RCC 7860 (cell line): ENCODE data around the gene CLEC9A.
"Not testable (repeated sequence)": the region's sequence is repeated elsewhere in the genome, so short reads cannot be mapped to it uniquely, and the experiment has no call there.

Experiments used
- DNase-seq: peaks from one replicate; pipeline ENCODE4 v3.0.0-alpha.2; 2015; ENCODE audit warnings: low spot score
- FAIRE-seq: peaks from 2 replicates; lab custom pipeline; 2012; peaks lifted over from hg19 to GRCh38; lab: Jason Lieb, UNC

Gene CLEC9A

DNA sequence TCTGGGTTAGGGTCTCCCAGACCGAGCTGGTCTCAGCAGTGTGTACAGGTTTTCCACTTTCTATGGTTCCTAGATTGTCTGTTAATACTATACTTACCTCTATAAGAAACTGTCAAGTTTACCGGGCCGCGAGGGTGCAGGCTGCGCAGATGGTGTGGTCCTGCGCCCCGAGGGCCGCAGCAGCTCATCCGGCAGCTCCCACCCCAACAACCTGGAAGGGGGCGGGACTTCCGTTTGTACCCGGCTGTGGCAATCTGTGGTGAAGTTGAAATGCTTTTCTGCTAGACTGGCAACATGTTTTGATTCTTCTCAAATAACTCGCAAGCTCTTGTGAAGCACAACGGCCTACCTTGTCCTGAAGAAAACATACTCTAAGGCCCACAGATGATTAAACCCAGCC is at the start of gene CLEC9A:
Gene CLEC9A, plus strand, starts transcription at position 237 of the 400 bp plus-strand sequence. CDS start 22,006 bp downstream, outside the sequence.
- no peak for FAIRE-seq

GRCh38 chr12:9991876-9992275 is 38.6 kb upstream of the CLEC9A start:
- DNase-seq: no peak
- FAIRE-seq: no peak

More for the DNA sequence above, at the start of gene CLEC9A:
- DNase-seq: no peak

- FAIRE-seq (no peak), DNase-seq (no peak)
These were observed 38.2 kb upstream of the CLEC9A start for GRCh38 chr12:9992296-9992695.

GRCh38 chr12:9999016-9999415 is 31.5 kb upstream of the CLEC9A start, which contains the start of gene CLEC1B:
Gene CLEC1B, minus strand, starts transcription at chr12:9999121. Its CDS starts 21 bp downstream, at chr12:9999100.
- DNase-seq (no peak), FAIRE-seq (no peak)

DNA sequence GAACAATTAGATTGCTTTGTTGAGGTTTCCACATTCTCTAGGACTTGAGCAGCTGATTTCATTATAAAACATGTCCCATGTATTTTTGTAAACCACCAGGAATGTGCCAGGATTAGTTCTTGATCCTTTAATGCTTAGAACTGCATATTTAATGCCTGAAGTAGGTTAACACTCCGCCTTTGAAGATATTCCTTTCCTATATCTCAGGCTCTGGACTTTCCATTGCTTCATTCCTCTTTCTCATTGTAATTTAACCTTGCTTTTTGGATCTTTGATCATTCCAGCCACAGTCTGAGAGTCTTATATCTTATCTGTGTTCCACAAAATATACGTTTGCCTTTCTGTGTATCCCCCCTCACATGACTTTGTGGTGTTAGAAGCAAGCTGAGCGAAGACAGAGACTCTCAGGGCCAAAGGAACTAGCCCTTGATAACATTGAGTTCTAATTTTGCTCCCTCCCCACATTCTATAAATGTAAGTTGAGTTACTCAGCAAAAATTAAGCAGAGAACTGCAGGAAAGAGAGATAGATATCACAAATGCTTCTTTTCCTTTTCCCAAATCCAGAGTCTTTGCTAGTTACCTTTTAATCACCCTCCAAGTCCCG is 29.2 kb upstream of the CLEC9A start:
- no peak for FAIRE-seq
- no peak for DNase-seq

- FAIRE-seq: no peak
- no peak for DNase-seq
These were observed 17.7 kb upstream of the CLEC9A start for GRCh38 chr12:10012630-10013330.

GRCh38 chr12:10015450-10015849 is 15.0 kb upstream of the CLEC9A start:
- FAIRE-seq (no peak), DNase-seq (no peak)

DNA sequence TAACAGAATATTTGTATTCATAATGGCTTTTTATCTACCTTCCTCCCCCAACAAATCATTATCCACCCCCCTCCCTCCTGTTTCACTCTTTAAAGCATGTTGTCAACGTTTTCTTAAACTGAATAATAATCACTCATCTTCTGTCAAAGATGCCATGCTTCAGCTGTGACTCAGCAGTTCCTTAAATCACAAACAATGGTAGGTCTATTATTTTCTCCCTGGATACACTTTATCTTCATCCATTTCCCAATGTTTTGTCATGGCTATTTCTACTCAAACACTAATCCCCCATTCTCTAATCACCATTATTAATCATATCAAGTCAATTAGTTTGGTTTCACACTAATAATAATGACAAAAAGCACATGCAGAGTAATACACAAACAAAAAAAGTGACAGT is 13.6 kb upstream of the CLEC9A start:
- DNase-seq (no peak), FAIRE-seq (no peak)

GRCh38 chr12:10018386-10018785 is 12.1 kb upstream of the CLEC9A start:
- FAIRE-seq: no peak
- no peak for DNase-seq

GRCh38 chr12:10021342-10021741 is 9.1 kb upstream of the CLEC9A start:
- FAIRE-seq: no peak
- DNase-seq: no peak

DNA sequence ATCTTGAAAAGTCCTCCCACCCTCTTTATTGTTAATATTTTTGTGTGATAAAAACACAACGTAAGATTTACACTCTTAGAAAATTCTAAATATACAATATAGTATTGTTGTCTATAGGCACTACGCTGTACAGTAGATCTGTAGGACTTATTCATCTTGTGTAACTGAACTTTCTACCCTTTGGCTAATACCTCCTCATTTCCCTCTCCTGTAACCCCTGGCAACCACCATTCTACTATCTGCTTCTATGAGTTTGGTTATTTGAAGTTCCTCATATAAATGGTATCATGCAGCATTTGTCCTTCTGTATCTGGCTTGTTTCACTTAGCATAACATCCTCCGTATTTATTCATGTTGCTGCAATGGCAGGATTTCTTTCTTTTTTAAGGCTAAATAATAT is 5.2 kb upstream of the CLEC9A start:
- no peak for FAIRE-seq

GRCh38 chr12:10026666-10027065 is 3.8 kb upstream of the CLEC9A start:
- DNase-seq, FAIRE-seq: not testable (repeated sequence)

More for the DNA sequence above, 5.2 kb upstream of the CLEC9A start:
- DNase-seq: no peak

DNA sequence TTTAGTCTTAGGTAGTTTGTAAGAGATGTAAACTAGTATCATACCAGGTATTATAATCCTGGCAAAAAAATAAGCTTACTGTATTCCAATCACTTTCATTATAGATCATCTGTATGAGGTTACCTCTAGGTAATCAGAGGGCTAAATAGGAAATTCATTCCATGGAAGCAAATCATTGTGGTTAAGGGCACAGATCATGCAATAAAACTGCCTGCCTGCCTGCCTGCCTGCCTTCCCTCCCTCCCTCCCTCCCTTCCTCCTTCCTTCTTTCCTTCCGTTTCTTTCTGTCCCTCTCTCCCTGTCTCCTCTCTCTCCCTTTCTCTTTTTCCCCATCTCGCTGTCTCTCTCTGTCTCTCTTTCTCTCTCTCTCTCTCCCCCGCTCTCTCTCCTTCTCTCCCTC is 3.2 kb upstream of the CLEC9A start:
- FAIRE-seq: no peak
- DNase-seq: no peak

- FAIRE-seq (no peak), DNase-seq (no peak)
These were observed 2.8 kb upstream of the CLEC9A start for GRCh38 chr12:10027721-10028120.

- no peak for DNase-seq
- no peak for FAIRE-seq
These were observed 839 bp downstream of the CLEC9A start for GRCh38 chr12:10031321-10031720.

- no peak for DNase-seq
- no peak for FAIRE-seq
These were observed 1.3 kb downstream of the CLEC9A start for GRCh38 chr12:10031771-10032175.

- DNase-seq (no peak), FAIRE-seq (no peak)
These were observed 3.5 kb downstream of the CLEC9A start for GRCh38 chr12:10033783-10034545.

DNA sequence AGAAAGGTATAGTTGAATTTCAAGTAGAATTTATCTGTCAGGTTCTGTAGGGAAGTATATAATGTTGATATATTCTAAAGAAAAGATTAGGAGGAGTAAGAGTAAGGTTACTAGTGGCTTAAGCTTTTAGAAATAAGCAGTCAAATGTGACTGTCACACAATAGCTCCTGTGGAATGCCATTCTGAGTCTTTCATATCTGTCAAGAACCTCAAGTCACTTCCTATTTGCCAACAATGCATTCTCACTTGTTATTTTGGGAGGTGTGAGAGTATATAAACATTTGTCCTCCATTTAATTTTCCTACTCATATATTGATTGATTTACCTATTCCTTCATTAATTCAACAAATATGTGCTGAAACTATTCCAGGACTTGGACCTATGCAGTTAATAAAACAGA is 11.7 kb downstream of the CLEC9A start:
- DNase-seq: no peak
- no peak for FAIRE-seq

- FAIRE-seq (no peak), DNase-seq (no peak)
These were observed 18.0 kb downstream of the CLEC9A start for GRCh38 chr12:10048526-10048925.

GRCh38 chr12:10052193-10052913 is 21.9 kb downstream of the CLEC9A start:
- FAIRE-seq (no peak), DNase-seq (no peak)

DNA sequence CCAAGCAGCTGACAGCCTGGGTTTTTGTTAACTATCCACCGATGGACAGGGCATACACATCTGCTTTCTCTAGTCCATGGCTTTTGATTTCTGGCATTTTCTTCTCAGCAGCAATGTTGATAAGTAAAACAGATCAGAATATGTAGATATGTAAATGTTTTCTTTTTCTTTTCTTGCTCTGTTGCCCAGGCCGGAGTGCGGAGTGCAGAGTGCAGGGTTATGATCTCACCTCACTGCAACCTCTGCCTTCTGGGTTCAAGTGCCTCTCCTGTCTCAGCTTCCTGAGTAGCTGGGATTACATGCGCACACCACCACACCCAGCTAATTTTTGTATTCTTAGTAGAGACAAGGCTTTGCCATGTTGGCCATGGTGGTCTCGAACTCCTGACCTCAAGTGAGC is 27.9 kb downstream of the CLEC9A start:
- no peak for DNase-seq
- FAIRE-seq: no peak
